GM20431 (cell line): Measurements from ENCODE around the gene SORBS2.

ENCODE experiments used
- in situ Hi-C: fragments of 300-500 bp; cut with MseI, MboI; formaldehyde crosslinking; loops from one replicate; pipeline ENCODE4 v1.15.0; 2020; ENCODE audit warnings: low sequenced_read_pairs; ENCODE audit not compliant: unreplicated experiment

Gene SORBS2

DNA sequence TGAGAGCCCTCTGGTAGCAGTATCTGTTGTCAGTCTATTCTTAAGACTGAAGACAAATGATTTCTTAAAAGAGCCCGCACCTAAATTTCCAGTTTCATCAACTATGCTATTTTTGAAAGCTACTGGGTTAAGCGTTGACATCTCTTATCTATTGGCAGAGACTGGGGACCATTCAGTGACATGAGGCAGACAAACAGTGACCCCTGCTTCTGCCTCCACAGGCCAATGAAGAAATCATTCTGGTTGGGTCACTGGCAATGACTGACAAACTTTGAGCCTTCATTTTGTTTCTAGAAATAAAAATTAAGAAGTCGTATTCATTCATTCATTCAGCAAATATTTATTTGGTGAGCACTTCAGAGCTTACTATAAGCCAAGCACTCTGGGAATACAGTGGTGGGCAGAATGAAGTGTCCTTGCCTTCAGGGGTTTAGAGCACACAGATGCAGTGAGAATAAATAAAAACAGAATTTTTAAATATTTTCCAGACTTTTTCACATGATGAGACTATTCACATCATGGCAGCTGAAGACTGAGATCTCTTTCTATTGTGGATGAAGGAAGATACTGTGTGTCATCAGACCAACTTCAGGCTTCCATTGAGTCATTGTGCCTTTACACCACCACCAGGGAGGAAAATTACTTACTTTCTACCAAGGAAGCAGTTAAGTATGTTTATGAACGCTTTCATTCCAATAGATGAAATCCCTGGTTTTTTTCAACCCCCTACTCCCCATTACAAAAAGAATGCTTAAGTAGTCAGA lies 36.0 kb downstream of the SORBS2 start:
- in situ Hi-C loops: no loop called here

DNA sequence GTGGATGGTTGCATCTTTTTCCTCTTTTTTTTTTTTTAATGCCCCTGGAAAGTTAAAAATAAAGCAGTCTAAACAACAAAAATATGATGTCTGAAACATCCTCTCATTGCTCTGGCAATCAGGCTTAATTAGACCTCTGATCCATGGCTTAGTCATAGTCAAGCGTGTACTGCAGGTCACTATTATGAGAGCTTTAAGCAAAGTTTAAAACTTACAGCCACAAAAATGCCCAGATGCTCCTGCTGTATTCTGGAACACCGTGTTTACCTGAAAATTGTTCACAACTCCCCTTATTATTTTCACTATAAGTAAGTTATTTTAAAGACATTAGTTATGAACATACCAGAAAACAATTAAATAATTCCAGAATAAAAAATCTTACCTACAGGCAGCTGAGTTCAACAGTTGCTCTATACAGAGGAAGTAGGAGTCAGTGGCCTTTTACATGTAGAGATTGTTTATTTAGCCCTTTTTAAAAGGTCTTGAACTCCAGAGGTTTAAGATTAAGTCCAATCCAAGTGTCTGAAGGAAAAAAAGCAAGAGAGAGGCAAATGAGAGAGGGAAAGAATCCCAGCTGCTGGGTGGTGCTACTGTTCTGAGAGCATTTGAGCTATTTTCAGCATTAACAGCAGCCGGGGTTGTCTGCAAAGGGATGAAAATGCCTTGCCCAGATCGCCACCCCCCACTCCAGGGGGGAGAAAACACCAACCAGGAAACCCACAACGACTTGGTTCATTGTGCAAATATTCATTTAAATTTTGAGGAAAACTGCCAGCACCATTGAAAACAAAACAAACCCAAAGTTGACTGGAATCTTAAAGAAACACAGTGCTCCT lies 36.9 kb downstream of the SORBS2 start:
- in situ Hi-C loops: no loop called here

DNA sequence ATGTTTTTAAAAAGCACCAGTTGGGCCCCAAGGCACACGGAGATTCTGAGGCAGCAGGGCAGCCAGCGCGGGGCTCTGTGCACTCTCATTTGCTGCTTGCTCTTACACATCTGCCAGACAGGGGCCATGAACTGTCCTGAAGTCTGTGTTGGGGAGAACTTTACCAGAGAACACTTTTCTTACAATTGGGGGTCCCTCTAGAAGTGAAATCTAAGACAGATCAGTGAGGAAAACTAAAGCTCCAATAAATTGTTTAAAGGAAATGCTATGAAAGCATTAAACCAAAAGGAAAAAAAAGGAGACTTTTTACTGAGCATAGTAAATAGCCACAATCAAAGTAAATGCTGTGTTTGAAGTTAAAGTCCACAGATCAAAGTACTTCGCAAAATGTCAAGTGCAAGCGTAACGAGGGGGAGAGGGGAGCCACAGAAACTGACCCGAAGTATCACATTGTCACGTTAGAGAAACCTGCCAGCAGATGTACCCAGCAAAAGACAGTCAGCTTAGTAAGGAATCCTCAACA lies 37.8 kb downstream of the SORBS2 start:
- in situ Hi-C loops: no loop called here

DNA sequence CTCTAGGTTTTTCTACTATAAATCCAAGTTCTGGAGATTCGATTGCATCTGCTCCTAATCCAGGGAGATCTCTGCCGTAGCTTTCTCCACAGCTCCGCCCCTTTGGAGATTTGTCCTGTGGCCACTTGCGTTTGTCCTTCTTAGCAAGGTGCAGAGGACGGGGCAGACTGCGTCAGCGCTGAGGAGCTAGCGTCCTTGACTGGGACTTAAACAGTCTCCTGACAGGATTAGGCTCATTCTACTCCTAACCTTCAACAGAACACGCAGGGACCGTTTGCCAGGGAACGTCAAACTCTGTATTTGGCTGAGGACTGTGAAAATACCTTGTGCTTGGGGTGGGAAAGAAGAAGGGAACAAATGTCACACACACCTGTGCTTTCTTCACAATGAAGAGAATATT lies 38.6 kb downstream of the SORBS2 start:
- in situ Hi-C loops: no loop called here

DNA sequence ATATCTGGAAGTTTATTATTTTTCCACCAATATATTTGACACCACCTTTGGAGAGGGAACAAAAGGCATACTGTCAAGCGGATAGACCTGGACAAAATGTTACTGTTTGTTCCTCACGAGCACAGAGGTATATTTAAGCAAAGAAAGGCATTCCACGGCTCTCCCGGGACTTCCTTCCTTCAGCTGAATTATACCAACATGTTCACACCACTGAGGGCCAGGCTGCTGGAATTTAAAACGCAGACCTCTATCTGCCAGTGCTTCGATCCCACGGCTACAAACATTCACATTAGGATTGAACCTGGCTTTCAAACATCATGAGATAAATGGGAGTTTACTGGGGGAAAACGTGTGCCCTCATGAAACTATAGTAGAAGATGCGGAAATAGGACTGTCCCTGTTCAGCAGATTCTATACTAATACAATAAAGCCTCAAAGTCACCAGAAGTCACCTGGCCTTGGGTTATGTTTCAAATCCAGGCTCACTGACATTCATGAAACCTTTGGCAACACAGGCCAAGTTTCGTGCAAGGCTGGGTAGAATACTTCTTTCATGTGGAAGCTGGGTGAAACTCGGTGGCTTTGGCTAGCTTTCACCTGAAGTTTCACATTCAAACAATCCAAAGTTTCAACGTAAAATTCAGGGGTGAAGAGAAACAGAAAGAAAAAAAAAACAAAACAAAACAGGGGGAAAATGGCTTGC lies 39.5 kb downstream of the SORBS2 start:
- in situ Hi-C loops: no loop called here

DNA sequence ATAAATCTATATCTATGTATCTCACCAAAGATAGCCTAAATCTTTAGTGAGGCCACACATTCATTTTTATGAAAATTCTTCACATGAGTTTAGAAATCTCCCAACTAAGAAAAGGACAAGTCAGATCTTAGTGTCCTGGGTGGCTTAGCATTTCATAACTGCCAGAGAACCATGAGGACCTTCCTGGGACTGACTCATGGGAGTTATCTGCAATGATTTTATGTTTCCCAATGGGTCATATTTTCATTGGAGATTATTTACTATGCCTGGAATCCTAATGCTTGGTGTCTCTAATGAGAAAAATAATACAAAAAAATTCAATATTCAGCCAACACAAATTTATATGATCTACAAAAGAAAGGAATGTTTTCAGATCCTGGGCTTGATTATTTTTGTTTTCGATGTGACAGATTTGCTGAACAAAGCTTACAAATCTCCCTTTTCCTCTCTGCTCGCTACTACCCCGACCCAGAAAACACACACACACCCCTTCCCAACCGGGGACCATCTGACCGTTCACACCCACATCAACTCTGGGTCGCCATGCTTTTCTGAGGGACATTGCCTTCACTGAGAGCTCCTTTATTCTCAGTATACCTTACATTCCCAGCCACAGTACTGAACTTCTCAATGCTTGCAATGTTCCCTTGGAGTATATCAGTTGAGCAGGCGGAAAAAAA lies 40.1 kb downstream of the SORBS2 start:
- in situ Hi-C loops: no loop called here

DNA sequence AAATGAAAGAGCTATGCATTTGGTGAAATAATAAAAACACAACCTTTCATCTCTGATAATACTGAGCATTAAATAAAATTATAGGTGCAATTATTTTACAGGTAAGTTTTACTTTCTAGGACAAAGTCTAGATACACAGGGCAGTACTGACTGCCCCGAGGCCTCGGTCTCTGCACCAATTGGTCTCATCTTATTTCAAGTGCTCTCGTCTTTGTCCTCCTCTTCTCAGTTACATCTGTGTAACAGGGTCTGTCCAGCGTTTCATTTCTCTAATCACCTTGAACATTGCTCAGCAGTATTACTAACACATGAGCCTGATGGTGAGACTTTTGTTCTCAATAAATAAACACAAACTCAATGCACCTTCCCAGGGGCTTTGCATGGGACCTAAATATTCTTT lies 44.5 kb downstream of the SORBS2 start:
- in situ Hi-C loops: no loop called here

DNA sequence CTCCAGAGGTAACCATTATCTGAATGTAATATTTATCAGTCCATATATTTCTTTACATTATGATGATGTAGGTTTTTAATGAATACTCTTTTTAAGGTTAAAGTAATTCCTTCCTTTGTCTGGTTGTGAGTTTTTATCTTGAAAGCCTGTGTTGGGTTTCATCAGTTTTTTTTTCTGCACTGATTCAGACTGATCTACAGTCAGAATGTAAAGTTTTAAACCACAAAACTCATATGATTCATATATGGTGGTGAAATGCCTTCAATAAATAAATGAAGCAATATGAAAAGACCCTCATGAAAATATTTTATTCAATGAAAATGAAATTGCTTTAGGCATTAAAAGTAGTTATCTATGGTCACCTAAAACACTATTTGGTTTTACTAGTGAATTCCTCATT lies 47.1 kb downstream of the SORBS2 start:
- in situ Hi-C loops: no loop called here

DNA sequence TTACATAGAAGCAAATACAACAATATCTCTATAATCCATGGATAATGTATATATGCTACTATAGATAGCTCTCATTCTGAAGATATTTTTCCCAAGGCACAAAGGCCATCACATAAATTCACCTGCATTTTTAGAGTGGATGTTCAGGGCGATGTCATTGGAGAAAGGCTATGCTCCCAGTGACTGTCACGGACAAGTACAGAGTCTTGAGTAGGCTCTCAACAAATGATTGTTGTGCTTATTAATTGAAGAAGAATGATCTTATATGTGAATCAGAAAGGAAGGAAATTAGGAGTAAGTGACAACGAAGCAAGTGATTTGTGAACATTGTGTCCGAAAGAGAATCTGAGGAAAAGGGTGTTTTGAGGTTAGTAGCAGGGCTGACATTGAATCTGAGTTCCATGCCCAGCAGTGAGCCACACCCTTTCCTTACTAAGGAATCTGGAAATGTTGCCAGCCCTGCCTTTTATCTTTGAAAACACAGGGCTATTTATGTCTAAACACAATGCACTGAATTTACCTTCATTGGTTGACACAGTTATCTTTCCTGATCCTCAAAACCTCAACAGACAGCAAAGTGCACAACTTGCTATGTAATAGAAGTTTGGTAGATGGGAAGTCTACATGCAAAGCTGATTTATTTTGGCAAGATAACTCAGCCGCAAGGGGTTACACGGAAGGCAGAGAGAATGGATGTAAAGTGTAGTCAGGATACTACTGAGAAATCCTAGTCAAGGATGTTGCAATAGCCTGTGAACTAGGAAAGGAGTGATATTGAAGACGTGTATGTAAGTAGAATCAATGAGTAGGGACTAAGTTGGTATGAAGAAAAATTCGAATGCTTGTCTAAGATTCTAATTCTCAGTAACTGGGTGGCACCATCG lies 50.4 kb downstream of the SORBS2 start:
- in situ Hi-C loops: no loop called here

DNA sequence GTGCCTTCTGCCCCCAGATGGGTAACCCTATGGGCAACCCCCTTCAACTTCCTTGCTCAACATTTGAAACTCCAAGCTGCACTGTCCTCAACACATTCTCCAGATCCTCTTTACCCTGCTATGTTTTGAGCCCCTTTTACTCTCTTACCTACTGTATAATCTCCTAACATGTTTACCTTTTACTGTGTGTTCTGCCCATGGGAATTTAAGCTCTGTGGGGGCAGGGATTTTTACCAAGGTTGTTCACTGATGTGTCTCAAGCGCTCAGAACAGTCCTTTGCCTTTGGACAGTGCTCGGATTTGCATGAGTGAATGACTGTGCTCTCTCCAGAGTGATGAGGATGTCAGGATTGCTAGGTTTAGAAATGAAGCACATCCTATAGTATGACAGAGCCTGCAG lies 53.2 kb downstream of the SORBS2 start:
- in situ Hi-C loops: no loop called here

DNA sequence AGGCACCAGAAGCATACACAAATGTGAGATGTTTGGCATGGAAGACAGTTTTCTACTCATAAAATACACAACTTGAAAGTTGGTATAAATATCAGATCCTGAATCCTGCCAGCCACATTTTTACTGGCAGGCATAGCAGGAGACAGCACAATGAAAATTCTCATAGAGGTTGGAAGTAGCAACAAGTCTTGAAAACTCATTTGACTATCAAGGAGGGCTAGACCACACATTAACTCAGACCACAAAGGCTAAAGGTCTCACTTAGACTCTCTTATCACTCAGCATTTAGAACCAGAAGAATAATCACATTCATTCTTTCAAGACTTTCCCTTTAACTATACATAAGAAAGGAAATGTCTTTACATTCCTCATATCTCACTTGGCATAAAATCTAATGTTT lies 56.5 kb downstream of the SORBS2 start:
- in situ Hi-C loops: no loop called here

DNA sequence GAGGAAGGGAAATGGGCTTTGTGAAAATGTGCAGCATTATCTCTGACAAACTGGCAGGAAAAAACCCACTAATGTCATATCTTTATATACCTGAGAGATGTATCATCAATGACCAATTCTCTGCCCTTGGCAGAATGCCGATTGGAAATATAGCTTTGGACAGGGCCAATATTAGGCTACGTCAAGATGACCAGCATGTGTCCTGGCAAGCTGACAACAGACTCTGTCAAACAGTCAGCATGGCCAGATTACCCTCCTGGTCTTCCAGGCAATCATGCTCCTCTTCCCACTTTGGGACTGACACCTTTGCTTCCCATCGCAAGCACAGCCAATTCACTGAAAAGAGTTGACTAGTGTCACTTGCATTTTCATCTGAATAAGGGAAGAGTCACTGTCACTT lies 57.0 kb downstream of the SORBS2 start:
- in situ Hi-C loops: no loop called here

DNA sequence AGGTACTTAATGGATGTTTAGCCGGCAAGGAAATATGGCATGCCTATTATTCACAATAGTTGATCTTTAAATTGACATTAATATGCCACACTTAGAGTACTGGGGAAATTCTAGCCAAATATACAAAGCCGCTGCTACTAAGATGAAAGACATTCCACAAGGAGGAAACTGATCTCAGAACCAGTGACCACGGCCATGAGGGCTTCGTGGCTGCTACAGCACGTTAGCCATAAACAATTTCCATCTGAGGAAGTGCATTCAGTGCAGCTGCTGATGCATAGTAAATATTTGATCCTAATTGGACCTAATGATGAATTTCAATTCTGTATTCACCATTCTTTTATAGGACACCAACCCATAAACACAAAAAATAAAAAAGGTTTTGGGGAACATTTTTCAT lies 59.1 kb downstream of the SORBS2 start:
- in situ Hi-C loops: no loop called here

DNA sequence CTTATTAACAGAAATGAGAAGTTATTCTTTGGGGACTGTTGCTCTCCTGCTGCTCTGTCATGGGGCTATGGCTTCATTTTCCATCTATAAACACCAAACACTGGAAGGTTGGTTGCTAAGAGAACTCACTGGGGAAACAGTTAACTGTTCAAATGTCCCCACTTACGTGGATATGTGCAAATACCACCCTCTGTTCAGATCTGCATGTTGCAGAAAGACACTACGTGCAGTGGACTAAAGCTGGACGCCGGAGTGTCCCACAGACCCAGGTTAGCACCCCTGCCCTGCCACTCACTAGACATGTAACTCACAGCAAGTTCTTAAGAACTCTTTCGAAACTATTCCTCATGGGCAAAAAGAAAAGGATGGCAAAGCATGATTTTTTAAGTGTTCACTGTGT lies 62.1 kb downstream of the SORBS2 start:
- in situ Hi-C loops: no loop called here

DNA sequence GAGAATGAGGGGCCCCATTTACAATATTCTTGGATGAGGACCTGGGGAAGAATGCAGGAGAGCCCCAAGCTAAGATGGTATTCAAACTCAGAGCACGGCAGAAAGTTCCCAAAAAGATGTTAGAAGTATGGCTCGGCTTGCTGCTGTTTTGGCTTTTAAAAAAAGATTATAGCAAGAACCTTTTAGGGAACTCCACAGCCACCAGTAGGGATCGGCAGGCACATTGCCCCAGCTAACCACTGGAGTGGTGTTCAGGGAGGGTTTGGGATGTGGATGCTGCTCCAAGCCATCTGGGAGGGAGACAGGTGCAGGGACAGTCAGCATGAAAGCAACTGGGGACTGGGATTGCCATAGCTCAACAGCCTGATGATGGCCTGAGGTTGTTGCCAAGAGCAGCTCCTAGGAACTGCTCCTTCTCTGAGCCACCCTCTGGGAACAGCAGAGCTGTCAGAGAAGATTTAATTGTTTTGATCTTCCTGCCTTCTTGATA lies 63.0 kb downstream of the SORBS2 start:
- in situ Hi-C loops: no loop called here

DNA sequence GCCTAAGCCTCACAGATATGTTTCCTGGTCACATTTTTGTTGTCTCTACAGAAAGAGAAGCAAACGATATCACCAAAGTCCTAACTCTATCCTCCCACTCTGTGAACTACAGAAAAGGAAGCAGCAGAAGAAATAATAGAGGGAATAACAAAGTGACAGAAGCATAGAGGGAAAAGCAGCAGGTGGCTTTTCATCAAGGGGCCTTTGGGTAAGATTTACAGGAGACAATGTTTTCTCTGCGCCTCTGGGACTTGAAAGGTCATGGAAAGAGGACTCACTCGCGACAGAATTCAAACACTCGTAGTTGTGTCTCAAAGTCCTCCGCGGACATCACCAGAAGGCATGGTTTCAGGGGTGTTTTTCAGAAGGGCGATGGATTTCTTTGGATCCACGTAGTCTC lies 66.1 kb downstream of the SORBS2 start:
- in situ Hi-C loops: no loop called here

DNA sequence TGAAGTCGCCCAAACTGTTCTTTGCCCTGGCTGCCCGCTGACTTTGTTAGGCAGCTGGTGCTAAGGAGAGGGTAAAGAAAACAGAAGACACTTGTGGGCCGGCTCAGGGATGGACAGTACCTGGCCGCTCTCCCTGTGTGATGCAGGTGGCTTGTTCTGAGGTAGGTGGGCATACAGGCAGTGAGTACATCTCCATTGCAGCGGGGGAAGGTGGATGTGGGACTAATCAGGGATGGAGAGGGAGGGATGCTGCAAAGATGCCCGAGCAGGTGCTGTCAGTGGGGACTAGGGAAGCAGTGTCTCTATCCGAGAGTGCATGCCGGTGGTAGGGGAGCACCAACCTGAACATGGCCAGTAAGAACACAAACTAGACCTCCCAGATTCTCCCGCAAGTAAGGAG lies 67.0 kb downstream of the SORBS2 start:
- in situ Hi-C loops: no loop called here

DNA sequence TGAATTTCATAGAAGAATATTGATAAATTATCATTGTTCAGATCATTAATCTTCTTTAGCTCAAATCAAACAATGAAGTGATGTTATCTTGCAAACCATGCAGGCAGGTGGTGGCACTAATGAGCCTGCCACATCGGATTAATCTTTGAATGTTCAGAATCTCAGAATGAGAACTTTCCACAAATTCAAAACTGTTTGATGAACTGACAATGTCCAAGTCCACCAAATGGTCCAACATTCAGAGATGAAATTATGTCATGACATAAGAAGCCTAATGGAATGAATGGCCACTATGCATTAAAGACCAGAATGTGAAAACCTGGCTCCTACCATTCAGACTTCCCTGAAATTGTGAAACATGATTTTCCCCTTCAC lies 67.5 kb downstream of the SORBS2 start:
- in situ Hi-C loops: no loop called here
